HepG2 (cell line): ENCODE results near the gene LATS2. TPM values are rescaled to one million over a fixed set of nuclear protein-coding genes. Genes with fewer than 3 reads are reported as not detected.

ENCODE experiments used
- ATAC-seq: fragments of 200-7000 bp; cut with Tn5 transposase; 3 replicates; pipeline ENCODE4 v1.9.1; 2020; ENCODE audit warnings: mild to moderate bottlenecking, moderate library complexity
- BruUV-seq: library from RNA; stranded (reverse); fragments of 400-500 nt; replicated peaks from 2 replicates; lab custom pipeline; 2021; lab: Mats Ljungman, UMichigan
- CTCF ChIA-PET: fragments of 300-600 bp; formaldehyde crosslinking; extraction: SDS; loops from one replicate; lab custom pipeline; 2021; ENCODE audit warnings: low total read pairs, inconsistent platforms, low intra/inter-chr PET ratio; lab: Yijun Ruan, JAX
- POLR2A ChIA-PET: fragments of 350-600 bp; sonication (Branson Sonifier 250); formaldehyde crosslinking; loops from one replicate; lab custom pipeline; 2020; ENCODE audit warnings: antibody characterized with exemption, inconsistent platforms; lab: Yijun Ruan, JAX
- DNase-seq: peaks from one replicate; pipeline ENCODE4 v3.0.0-alpha.2; 2015; ENCODE audit warnings: low spot score
- FAIRE-seq: peaks from 3 replicates; lab custom pipeline; 2011; peaks lifted over from hg19 to GRCh38; lab: Jason Lieb, UNC
- H2AFZ ChIP-seq: one replicate; pipeline ENCODE4 v1.6.1; 2011; ENCODE audit warnings: low read length, inconsistent platforms
- H3K27ac ChIP-seq: fragments of 300-600 bp; 3 replicates; pipeline ENCODE4 v1.8.0; 2011; ENCODE audit warnings: mixed run types, mild to moderate bottlenecking, mixed read lengths, low read length, inconsistent platforms; ENCODE audit not compliant: insufficient read depth; ENCODE audit errors: extremely low read length
- H3K27me3 ChIP-seq, 2 experiments: fragments of 200-600 bp in 1 of 2; 2 replicates in 1 of 2; 3 replicates in 1 of 2; pipeline versions ENCODE4 v1.6.0 to v1.8.0; 2011; ENCODE audit warnings: low read length in 2 of 2, mild to moderate bottlenecking in 2 of 2, moderate library complexity in 2 of 2, inconsistent platforms in 1 of 2; ENCODE audit not compliant: insufficient read depth in 2 of 2, control insufficient read depth in 1 of 2
- H3K36me3 ChIP-seq, 2 experiments: fragments of 200-600 bp in 1 of 2; replicated peaks in 1 of 2; 2 replicates in 1 of 2; 3 replicates in 1 of 2; pipeline versions ENCODE4 v1.5.1 to v1.8.0; 2011; ENCODE audit warnings: low read length in 2 of 2, inconsistent platforms in 1 of 2; ENCODE audit not compliant: insufficient read depth in 2 of 2, control insufficient read depth in 1 of 2
- H3K4me1 ChIP-seq: 2 replicates; pipeline ENCODE4 v1.5.1; 2012; ENCODE audit warnings: low read length, inconsistent platforms; ENCODE audit not compliant: insufficient read depth
- H3K4me2 ChIP-seq: 2 replicates; pipeline ENCODE4 v1.6.0; 2011; ENCODE audit warnings: low read depth, low read length, inconsistent platforms
- H3K4me3 ChIP-seq, 3 experiments: fragments of 200-600 bp in 1 of 3; sonication (generic), shearing (Covaris generic) in 1 of 3; replicated peaks in 1 of 3; 2 replicates each; pipeline ENCODE4 v1.5.1; 2011 to 2016; ENCODE audit warnings: low read length in 3 of 3, inconsistent platforms in 2 of 3, low read depth in 2 of 3, mild to moderate bottlenecking in 2 of 3, control low read depth in 1 of 3, mixed read lengths in 1 of 3; ENCODE audit not compliant: insufficient read depth in 1 of 3
- H3K79me2 ChIP-seq: one replicate; pipeline ENCODE4 v1.6.1; 2011; ENCODE audit warnings: low read length, inconsistent platforms; ENCODE audit not compliant: insufficient read depth
- H3K9ac ChIP-seq: 2 replicates; pipeline ENCODE4 v1.6.0; 2011; ENCODE audit warnings: mild to moderate bottlenecking, low read depth, low read length, inconsistent platforms; ENCODE audit not compliant: insufficient read depth
- H3K9me3 ChIP-seq: 2 replicates; pipeline ENCODE4 v1.5.1; 2012; ENCODE audit warnings: mild to moderate bottlenecking, low read length
- H4K20me1 ChIP-seq: 2 replicates; pipeline ENCODE4 v1.6.0; 2011; ENCODE audit warnings: inconsistent platforms, mild to moderate bottlenecking, low read length, moderate library complexity; ENCODE audit not compliant: insufficient read depth
- ELK4 ChIP-seq: sonication (generic); formaldehyde crosslinking; IDR thresholded peaks from 2 replicates; pipeline ENCODE4 v1.9.0; 2021; ENCODE audit warnings: missing genetic modification reagents, borderline replicate concordance
- FOSL2 ChIP-seq: sonication (generic); formaldehyde crosslinking; IDR thresholded peaks from 2 replicates; pipeline ENCODE4 v1.4.0; 2020; ENCODE audit warnings: missing genetic modification reagents
- HNRNPH1 ChIP-seq: fragments of 200-400 bp; formaldehyde crosslinking; optimal IDR thresholded peaks from 2 replicates; pipeline ENCODE3; 2017; ENCODE audit warnings: mild to moderate bottlenecking, low read depth, low read length
- NFATC3 ChIP-seq: sonication (generic); formaldehyde crosslinking; IDR thresholded peaks from 2 replicates; pipeline ENCODE4 v1.5.1; 2020; ENCODE audit warnings: mild to moderate bottlenecking, missing genetic modification reagents
- PHF5A ChIP-seq: IDR thresholded peaks from one replicate; pipeline ENCODE4 v1.6.1; 2018; ENCODE audit warnings: low read depth, missing genetic modification reagents; ENCODE audit not compliant: unreplicated experiment
- RAD21 ChIP-seq: fragments of 450-650 bp; formaldehyde crosslinking; IDR thresholded peaks from 2 replicates; pipeline ENCODE4 v1.5.0; 2020; ENCODE audit warnings: mild to moderate bottlenecking
- ZNF234 ChIP-seq: sonication (generic); formaldehyde crosslinking; conservative IDR thresholded peaks from 2 replicates; pipeline ENCODE4 v1.5.1; 2020; ENCODE audit warnings: mild to moderate bottlenecking, missing genetic modification reagents
- ZNF33B ChIP-seq: sonication (generic); formaldehyde crosslinking; IDR thresholded peaks from 2 replicates; pipeline ENCODE4 v1.5.1; 2020; ENCODE audit warnings: mild to moderate bottlenecking, missing genetic modification reagents
- ZNF576 ChIP-seq: sonication (generic); formaldehyde crosslinking; IDR thresholded peaks from 2 replicates; pipeline ENCODE4 v1.4.0; 2020; ENCODE audit warnings: mild to moderate bottlenecking, missing genetic modification reagents
- WGBS: methylation state at CpG from one replicate; pipeline ENCODE4 v1.1.6; 2017; ENCODE audit warnings: low lambda C conversion rate; 5-methylcytosine and 5-hydroxymethylcytosine counted together
- in situ Hi-C: cut with HindIII; loops from 2 replicates; pipeline ENCODE4 v1.10.0; 2017; ENCODE audit warnings: low pct_unique_long_range_greater_than_20kb; ENCODE audit not compliant: extremely low pct_ligation_motif_present
- intact Hi-C: fragments of 100-400 bp; cut with micrococcal nuclease; formaldehyde crosslinking; loops from one replicate; pipeline ENCODE4 v1.10.0; 2022; ENCODE audit not compliant: unreplicated experiment
- polyA plus RNA-seq, 8 experiments: library from polyadenylated mRNA; depleted of rRNA in 3 of 8; stranded (reverse) in 7 of 8; unstranded in 1 of 8; fragments of >200 nt; fragmentation: Illumina TruSeq in 4 of 8; extraction: Trizol in 4 of 8; gene quantifications; 2 replicates each; pipeline versions ENCODE4 v1.2.1 to v1.2.3, GENCODE V29; 2011 to 2016; ENCODE audit warnings: low read depth in 4 of 8, missing spikeins in 1 of 8, mixed read lengths in 1 of 8; ENCODE audit not compliant: insufficient read depth in 1 of 8
- total RNA-seq, 5 experiments: library from RNA; depleted of rRNA; stranded (reverse); fragments of >200 nt; fragmentation: Illumina TruSeq; extraction: Trizol; gene quantifications; 2 replicates each; pipeline ENCODE4 v1.2.3, GENCODE V29; 2016; ENCODE audit warnings: low read depth in 1 of 5
- TF ChIP-seq, protein P1 (sequence below): sonication (generic); formaldehyde crosslinking; IDR thresholded peaks from 2 replicates; pipeline ENCODE4; 2020; ENCODE audit warnings: missing genetic modification reagents, mild to moderate bottlenecking, borderline replicate concordance
- TF ChIP-seq, protein P2 (sequence below): sonication (generic); formaldehyde crosslinking; IDR thresholded peaks from 2 replicates; pipeline ENCODE4 v1.5.0; 2020; ENCODE audit warnings: mild to moderate bottlenecking, missing genetic modification reagents

LATS2 gene
- total and polyA plus RNA-seq, 2 of the 13 experiments (the other 11 are each of a cell fraction or from before 2014, with no cell fraction given), result 7.3 to 8.5 TPM

GRCh38 chr13:21065686-21066085, 4.3 kb upstream of the LATS2 start (continued):
- TF ChIP-seq, protein P1, sequence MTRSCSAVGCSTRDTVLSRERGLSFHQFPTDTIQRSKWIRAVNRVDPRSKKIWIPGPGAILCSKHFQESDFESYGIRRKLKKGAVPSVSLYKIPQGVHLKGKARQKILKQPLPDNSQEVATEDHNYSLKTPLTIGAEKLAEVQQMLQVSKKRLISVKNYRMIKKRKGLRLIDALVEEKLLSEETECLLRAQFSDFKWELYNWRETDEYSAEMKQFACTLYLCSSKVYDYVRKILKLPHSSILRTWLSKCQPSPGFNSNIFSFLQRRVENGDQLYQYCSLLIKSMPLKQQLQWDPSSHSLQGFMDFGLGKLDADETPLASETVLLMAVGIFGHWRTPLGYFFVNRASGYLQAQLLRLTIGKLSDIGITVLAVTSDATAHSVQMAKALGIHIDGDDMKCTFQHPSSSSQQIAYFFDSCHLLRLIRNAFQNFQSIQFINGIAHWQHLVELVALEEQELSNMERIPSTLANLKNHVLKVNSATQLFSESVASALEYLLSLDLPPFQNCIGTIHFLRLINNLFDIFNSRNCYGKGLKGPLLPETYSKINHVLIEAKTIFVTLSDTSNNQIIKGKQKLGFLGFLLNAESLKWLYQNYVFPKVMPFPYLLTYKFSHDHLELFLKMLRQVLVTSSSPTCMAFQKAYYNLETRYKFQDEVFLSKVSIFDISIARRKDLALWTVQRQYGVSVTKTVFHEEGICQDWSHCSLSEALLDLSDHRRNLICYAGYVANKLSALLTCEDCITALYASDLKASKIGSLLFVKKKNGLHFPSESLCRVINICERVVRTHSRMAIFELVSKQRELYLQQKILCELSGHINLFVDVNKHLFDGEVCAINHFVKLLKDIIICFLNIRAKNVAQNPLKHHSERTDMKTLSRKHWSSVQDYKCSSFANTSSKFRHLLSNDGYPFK (CRISPR knock-in tag), result no peak
- TF ChIP-seq FOSL2 (CRISPR knock-in tag), result no peak
- no peak for TF ChIP-seq PHF5A (CRISPR knock-in tag)
- no peak for TF ChIP-seq NFATC3 (CRISPR knock-in tag)
- no peak for TF ChIP-seq ZNF576 (CRISPR knock-in tag)
- no peak for TF ChIP-seq ELK4 (CRISPR knock-in tag)
- TF ChIP-seq ZNF33B (CRISPR knock-in tag), result no peak
- no peak for TF ChIP-seq ZNF234
- TF ChIP-seq HNRNPH1, result no peak

DNA sequence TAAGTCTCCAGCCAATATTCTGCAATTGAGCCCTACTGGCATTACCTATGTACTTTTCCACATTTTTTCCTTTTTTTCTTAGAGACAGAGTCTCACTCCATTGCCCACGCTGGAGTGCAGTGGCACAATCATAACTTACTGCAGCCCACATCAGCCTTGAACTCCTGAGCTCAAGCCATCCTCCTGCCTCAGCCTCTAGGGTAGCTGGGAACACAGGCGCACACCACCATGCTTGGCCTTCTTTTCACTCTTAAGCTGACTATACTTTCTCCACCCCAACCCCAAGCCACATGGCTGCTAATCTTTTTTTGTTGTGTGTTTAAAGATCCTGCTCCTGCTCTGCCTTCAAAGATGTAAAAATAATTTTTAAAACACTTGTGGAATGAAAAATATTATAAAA, 1.6 kb upstream of the LATS2 start:
- ATAC-seq (no peak), DNase-seq (no peak), FAIRE-seq (no peak)
- TF ChIP-seq, protein P2, sequence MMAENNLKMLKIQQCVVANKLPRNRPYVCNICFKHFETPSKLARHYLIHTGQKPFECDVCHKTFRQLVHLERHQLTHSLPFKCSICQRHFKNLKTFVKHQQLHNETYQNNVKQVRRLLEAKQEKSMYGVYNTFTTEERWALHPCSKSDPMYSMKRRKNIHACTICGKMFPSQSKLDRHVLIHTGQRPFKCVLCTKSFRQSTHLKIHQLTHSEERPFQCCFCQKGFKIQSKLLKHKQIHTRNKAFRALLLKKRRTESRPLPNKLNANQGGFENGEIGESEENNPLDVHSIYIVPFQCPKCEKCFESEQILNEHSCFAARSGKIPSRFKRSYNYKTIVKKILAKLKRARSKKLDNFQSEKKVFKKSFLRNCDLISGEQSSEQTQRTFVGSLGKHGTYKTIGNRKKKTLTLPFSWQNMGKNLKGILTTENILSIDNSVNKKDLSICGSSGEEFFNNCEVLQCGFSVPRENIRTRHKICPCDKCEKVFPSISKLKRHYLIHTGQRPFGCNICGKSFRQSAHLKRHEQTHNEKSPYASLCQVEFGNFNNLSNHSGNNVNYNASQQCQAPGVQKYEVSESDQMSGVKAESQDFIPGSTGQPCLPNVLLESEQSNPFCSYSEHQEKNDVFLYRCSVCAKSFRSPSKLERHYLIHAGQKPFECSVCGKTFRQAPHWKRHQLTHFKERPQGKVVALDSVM (CRISPR knock-in tag), result peak; percentile 75
- TF ChIP-seq RAD21 (CRISPR knock-in tag), result no peak
- Histone ChIP-seq H3K27ac (no peak overlapping the region), H3K9me3 (no peaks in the 10 kb centered on the region), H3K4me3 (no peak overlapping the region), H3K79me2 (peaks cover 27% of the 10 kb centered on the region), H3K9ac (no peak overlapping the region), H3K36me3 (no peaks in the 10 kb centered on the region; a peak in 1 of 5 replicates), H3K4me1 (peaks cover 36% of the 10 kb centered on the region), H4K20me1 (peaks cover 20% of the 10 kb centered on the region; the same call in 1 of the 2 replicates), H3K4me2 (no peak overlapping the region), H3K27me3 (no peaks in the 10 kb centered on the region; a peak in 1 of 5 replicates), H2AFZ (no peak overlapping the region)
- intact Hi-C loops (no loop called here), in situ Hi-C loops (no loop called here)
- no TSS peak for BruUV-seq
- CTCF ChIA-PET, result no interaction called here
- WGBS, result 48% methylated on average over 2 of the region's 2 CpGs
- POLR2A ChIA-PET, result interaction anchor here (0.9 to 1.1 kb wide), 2 partner anchors 38 to 113 kb away, joined by 3 read pairs; partner anchors contain the start of genes MRPL57 and SKA3
